Testis (tissue), 3 donors: ENCODE data around the gene ZNF579. TPM values are rescaled to one million over a fixed set of nuclear protein-coding genes. Genes with fewer than 3 reads are reported as not detected.

Experiments
- DNase-seq: peaks from one replicate; pipeline ENCODE4 v3.0.0-alpha.2; 2019
- H3K27ac ChIP-seq, 2 donors: fragments of 200-600 bp; sonication (generic); one replicate each; pipeline ENCODE4 v1.5.1; 2019
- H3K27me3 ChIP-seq: fragments of 200-600 bp; sonication (generic); one replicate; pipeline ENCODE4 v1.5.1; 2019
- H3K36me3 ChIP-seq: fragments of 200-600 bp; sonication (generic); one replicate; pipeline ENCODE4 v1.5.1; 2017; ENCODE audit warnings: low read depth; ENCODE audit errors: missing control alignments
- H3K4me1 ChIP-seq: fragments of 200-600 bp; sonication (generic); one replicate; pipeline ENCODE4 v1.5.1; 2019
- H3K4me3 ChIP-seq, 2 donors: fragments of 200-600 bp; sonication (generic); one replicate each; pipeline ENCODE4 v1.5.1; 2017 to 2019
- H3K9me3 ChIP-seq: fragments of 200-600 bp; sonication (generic); one replicate; pipeline ENCODE4 v1.5.1; 2017
- CTCF ChIP-seq, 3 experiments: fragments of 450-650 bp in 2 of 3; fragments of 200-600 bp in 1 of 3; sonication (generic) in 1 of 3; IDR thresholded peaks; one replicate each; pipeline ENCODE4 v1.5.1; 2016 to 2019; ENCODE audit warnings: antibody characterized with exemption in 3 of 3, mild to moderate bottlenecking in 2 of 3, moderate library complexity in 1 of 3
- POLR2A ChIP-seq: fragments of 450-650 bp; IDR thresholded peaks from one replicate; pipeline ENCODE4 v1.6.1; 2017; ENCODE audit warnings: antibody characterized with exemption, mild to moderate bottlenecking, moderate library complexity
- WGBS, 2 donors: methylation state at CpG; one replicate each; pipeline ENCODE4 v1.1.5; 2018; 5-methylcytosine and 5-hydroxymethylcytosine counted together
- intact Hi-C: fragments of 100-400 bp; cut with DNase I; formaldehyde crosslinking; loops from one replicate; pipeline ENCODE4 v1.15.1; 2023; ENCODE audit warnings: low total_unique reads
- polyA plus RNA-seq: library from polyadenylated mRNA; stranded (reverse); fragments of 350-450 nt; fragmentation: Illumina TruSeq; extraction: RNeasy Lipid Tissue Mini Kit (QIAGEN cat#74804); gene quantifications from one replicate; pipeline ENCODE4 v1.2.3, GENCODE V29; 2014; ENCODE audit warnings: low read depth, low replicate concordance; ENCODE audit not compliant: insufficient read depth
- total RNA-seq, 2 donors: library from RNA; depleted of rRNA; stranded (reverse); fragments of >200 nt; gene quantifications; one replicate each; pipeline ENCODE4 v1.2.3, GENCODE V29; 2016

The ZNF579 gene
- total and polyA plus RNA-seq, 3 donors from 2014 or later, result 4.0 to 7.2 (median 4.3) TPM

- intact Hi-C loops, result no loop called here
- no peak for TF ChIP-seq CTCF (IDR thresholded peaks at IDR 0.05)
- no peak for TF ChIP-seq POLR2A
- no peaks in the 10 kb centered on the region for H3K36me3 ChIP-seq
These were observed 1.2 kb upstream of the ZNF579 start for GRCh38 chr19:55581823-55582223.

DNA sequence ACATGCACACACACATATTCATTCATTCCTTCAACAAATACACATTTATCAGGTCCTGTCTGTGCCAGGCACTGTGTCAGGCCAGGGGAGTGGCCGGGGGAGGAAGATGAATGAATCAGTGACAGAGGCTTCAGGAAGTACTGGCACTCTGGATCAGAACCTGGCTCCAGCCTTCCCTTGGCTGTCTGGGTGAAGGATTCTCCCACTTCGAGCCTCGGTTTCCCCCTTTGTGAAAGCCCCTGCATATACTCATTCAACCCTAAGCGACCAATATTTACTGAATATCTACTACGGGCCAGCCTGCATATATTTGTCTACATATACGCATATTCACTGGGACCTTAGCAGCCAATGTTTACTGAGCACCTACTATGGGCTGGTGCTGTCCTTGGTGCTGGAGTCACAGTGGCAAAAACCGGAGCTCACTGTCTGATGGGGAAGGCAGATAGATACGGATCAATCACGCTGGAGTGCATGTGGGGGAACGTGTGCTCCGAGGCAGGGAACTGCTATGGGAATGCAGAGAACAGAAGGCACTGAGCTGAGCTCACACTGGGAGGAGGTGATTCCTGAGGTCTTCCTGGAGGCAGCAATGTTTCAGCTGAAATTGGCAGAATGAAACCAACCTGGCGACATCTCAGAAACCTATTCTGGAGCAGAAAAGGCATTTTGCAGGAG lies 636 bp upstream of the ZNF579 start:
- Histone ChIP-seq H3K4me3 (peak overlapping the region; percentile 68 to 85), H3K9me3 (no peaks in the 10 kb centered on the region), H3K27me3 (no peaks in the 10 kb centered on the region), H3K27ac (peak overlapping the region; percentile 89), H3K4me1 (peaks cover 28% of the 10 kb centered on the region), H3K36me3 (no peaks in the 10 kb centered on the region)
- WGBS, 2 donors, result 25 to 33% methylated on average over 12 of the region's 12 CpGs
- intact Hi-C loops, result no loop called here
- peak; percentile 39 for DNase-seq
- TF ChIP-seq CTCF (IDR thresholded peaks at IDR 0.05), result no peak

More at GRCh38 chr19:55581823-55582223, 1.2 kb upstream of the ZNF579 start:
- Histone ChIP-seq H3K4me1 (peaks cover 33% of the 10 kb centered on the region), H3K27me3 (no peaks in the 10 kb centered on the region), H3K27ac (peak overlapping the region in 1 of 2 donors; percentile 65), H3K4me3 (no peak overlapping the region), H3K9me3 (no peaks in the 10 kb centered on the region)
- no peak for DNase-seq
- 17 to 18% methylated on average over 6 of the region's 6 CpGs for WGBS, 2 donors

DNA sequence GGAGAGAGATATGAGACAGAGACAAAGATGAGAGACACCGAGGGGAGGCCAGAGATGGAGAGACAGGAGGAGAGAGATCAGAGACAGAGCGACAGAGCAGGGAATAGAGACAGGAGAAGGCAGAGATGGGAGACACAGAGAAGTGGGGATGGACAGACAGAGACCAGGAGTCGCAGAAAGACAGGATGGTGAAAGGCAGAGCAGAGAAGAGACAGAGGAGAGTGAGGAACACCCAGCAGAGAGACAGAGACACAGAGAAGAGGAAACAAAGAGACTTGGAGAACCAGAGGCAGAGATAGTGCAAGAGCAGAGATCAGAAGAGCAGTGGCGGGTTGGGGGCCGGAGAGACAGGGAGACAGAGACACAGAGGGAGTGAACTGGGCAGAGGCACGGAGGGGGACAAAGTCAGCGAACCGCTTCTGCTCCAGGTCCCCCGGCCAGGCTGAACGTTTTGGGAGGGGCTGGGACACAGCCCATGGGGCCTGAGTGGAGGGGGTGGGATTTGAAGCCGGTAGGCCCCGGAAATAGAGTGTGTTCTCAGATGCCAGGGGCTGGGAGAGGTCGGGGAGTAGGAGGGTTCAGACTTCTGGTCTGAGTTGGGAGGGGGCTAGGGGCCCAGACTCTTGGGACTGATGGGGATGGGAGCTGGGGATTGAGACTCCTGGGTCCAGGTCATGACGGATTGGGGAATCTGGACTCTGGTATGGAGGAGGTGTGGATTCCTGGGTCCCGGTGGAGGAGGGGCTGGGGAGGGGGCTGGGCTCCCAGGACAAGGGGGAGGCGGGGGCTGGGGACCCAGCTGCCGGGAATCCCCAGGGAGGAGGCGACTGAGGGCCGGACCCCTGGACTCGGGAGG lies 654 bp downstream of the ZNF579 start:
- intact Hi-C loops, result no loop called here
- Histone ChIP-seq H3K27ac (peak overlapping the region; percentile 89), H3K9me3 (no peaks in the 10 kb centered on the region), H3K4me3 (peak overlapping the region; percentile 68 to 85), H3K4me1 (peaks cover 24% of the 10 kb centered on the region), H3K36me3 (no peaks in the 10 kb centered on the region), H3K27me3 (no peaks in the 10 kb centered on the region)
- TF ChIP-seq POLR2A, result no peak
- TF ChIP-seq CTCF (IDR thresholded peaks at IDR 0.05), result no peak
- 10 to 11% methylated on average over 15 to 19 of the region's 20 CpGs for WGBS, 2 donors
- DNase-seq, result no peak

- no peak overlapping the region for H3K27ac ChIP-seq
- WGBS, 2 donors, result 63 to 81% methylated on average over 38 to 82 of the region's 90 CpGs
- H3K4me3 ChIP-seq, result peak overlapping the region in 1 of 2 donors; percentile 5
These were observed 1.6 kb downstream of the ZNF579 start for GRCh38 chr19:55578761-55579747.

More at GRCh38 chr19:55578761-55579747, 1.6 kb downstream of the ZNF579 start:
- intact Hi-C loops, result no loop called here
- TF ChIP-seq POLR2A (no peak), CTCF (IDR thresholded peaks at IDR 0.05) (no peak)
- DNase-seq, result no peak
- no peaks in the 10 kb centered on the region for H3K27me3 ChIP-seq
- no peaks in the 10 kb centered on the region for H3K36me3 ChIP-seq
- no peaks in the 10 kb centered on the region for H3K9me3 ChIP-seq
- peaks cover 24% of the 10 kb centered on the region for H3K4me1 ChIP-seq
